PC-3 (cell line): ENCODE measurements around the gene CHST3.

Experiments used
- CTCF ChIP-seq: fragments of 300-600 bp; sonication (generic); conservative IDR thresholded peaks from 2 replicates; pipeline ENCODE4 v1.5.1; 2017; ENCODE audit warnings: antibody characterized with exemption, low read depth, mild to moderate bottlenecking, low read length
- EZH2 ChIP-seq: fragments of 300-600 bp; sonication (generic); IDR thresholded peaks from one replicate; pipeline ENCODE4 v1.6.1; 2017; ENCODE audit warnings: antibody characterized with exemption, mild to moderate bottlenecking, low read length; ENCODE audit not compliant: unreplicated experiment

- TF ChIP-seq EZH2 (no peak), CTCF (no peak)
Measured at GRCh38 chr10:72016608-72017300, 52.6 kb downstream of the CHST3 start.
